Measurements from ENCODE around the gene ZP3.
"Not testable (repeated sequence)": the region's sequence is repeated elsewhere in the genome, so short reads cannot be mapped to it uniquely, and the experiment has no call there.

ZP3 gene

GRCh38 chr7:76407718-76408117, 17.0 kb upstream of the ZP3 start:
- no peak for DNase-seq

GRCh38 chr7:76408121-76408560, 16.6 kb upstream of the ZP3 start:
- no peak for DNase-seq

GRCh38 chr7:76409537-76409936, 15.2 kb upstream of the ZP3 start, which contains the start of gene SSC4D:
SSC4D (minus strand) TSS chr7:76409697; CDS start chr7:76404439, 5,258 bp downstream.
- DNase-seq, result no peak

- peak; percentile 45 for DNase-seq
Measured at GRCh38 chr7:76411626-76412025, 13.1 kb upstream of the ZP3 start.

- no peak for DNase-seq
Measured at GRCh38 chr7:76412249-76412648, 12.5 kb upstream of the ZP3 start.

- DNase-seq, result not testable (repeated sequence)
Measured at GRCh38 chr7:76417654-76418310, 7.0 kb upstream of the ZP3 start.

GRCh38 chr7:76421097-76421496, 3.7 kb upstream of the ZP3 start:
- peak; percentile 53 for DNase-seq

- DNase-seq, result no peak
Measured at GRCh38 chr7:76423666-76424412, 911 bp upstream of the ZP3 start.

- no peak for DNase-seq
Measured at GRCh38 chr7:76425156-76425555, 406 bp downstream of the ZP3 start.

- not testable (repeated sequence) for DNase-seq
Measured at GRCh38 chr7:76425558-76425957, 808 bp downstream of the ZP3 start.

- no peak for DNase-seq
Measured at GRCh38 chr7:76426246-76426645, 1.5 kb downstream of the ZP3 start.

- DNase-seq, result no peak
Measured at GRCh38 chr7:76427635-76428034, 2.9 kb downstream of the ZP3 start.

GRCh38 chr7:76428149-76428823, 3.5 kb downstream of the ZP3 start:
- DNase-seq, result no peak

GRCh38 chr7:76428868-76429805, 4.4 kb downstream of the ZP3 start:
- DNase-seq, result peak; percentile 42

GRCh38 chr7:76430211-76430610, 5.5 kb downstream of the ZP3 start:
- no peak for DNase-seq

GRCh38 chr7:76430836-76431235, 6.1 kb downstream of the ZP3 start:
- DNase-seq, result no peak

- peak; percentile 91 for DNase-seq
Measured at GRCh38 chr7:76437873-76438272, 13.1 kb downstream of the ZP3 start.

- not testable (repeated sequence) for DNase-seq
Measured at GRCh38 chr7:76439120-76439888, 14.6 kb downstream of the ZP3 start.

GRCh38 chr7:76440404-76440803, 15.7 kb downstream of the ZP3 start:
- not testable (repeated sequence) for DNase-seq

GRCh38 chr7:76441792-76442191, 17.0 kb downstream of the ZP3 start:
- DNase-seq, result not testable (repeated sequence)

- not testable (repeated sequence) for DNase-seq
Measured at GRCh38 chr7:76442664-76443446, 18.1 kb downstream of the ZP3 start.

Measured in inflammatory macrophage treated with lipopolysaccharide for 4 hours (primary cell).